NB4 (cell line): ENCODE data around the gene KCTD4.

Source experiments
- DNase-seq: peaks from one replicate; pipeline ENCODE4 v3.0.0; 2010; ENCODE audit warnings: low read depth
- H3K4me3 ChIP-seq: one replicate; pipeline ENCODE4 v1.5.1; 2011; ENCODE audit warnings: mild to moderate bottlenecking, low read depth, low read length, moderate library complexity
- CTCF ChIP-seq: IDR thresholded peaks from one replicate; pipeline ENCODE4 v1.5.1; 2012; ENCODE audit warnings: low read depth, low read length
- MAX ChIP-seq: IDR thresholded peaks from 2 replicates; pipeline ENCODE4 v1.6.1; 2011; ENCODE audit warnings: low read depth, low read length
- MYC ChIP-seq: IDR thresholded peaks from 2 replicates; pipeline ENCODE4 v1.6.1; 2011; ENCODE audit warnings: low read depth, low read length
- POLR2A ChIP-seq: IDR thresholded peaks from 2 replicates; pipeline ENCODE4 v1.6.1; 2011; ENCODE audit warnings: mild to moderate bottlenecking; ENCODE audit not compliant: insufficient read length; ENCODE audit errors: extremely low read depth

KCTD4 gene

GRCh38 chr13:45168555-45168930, 32.3 kb downstream of the KCTD4 start:
- TF ChIP-seq MYC (no peak), CTCF (no peak), POLR2A (no peak), MAX (no peak)
- H3K4me3 ChIP-seq: no peak overlapping the region
- DNase-seq: no peak

- no peak overlapping the region for H3K4me3 ChIP-seq
- peak; percentile 25 for DNase-seq
- no peak for TF ChIP-seq MAX
- TF ChIP-seq MYC: no peak
- no peak for TF ChIP-seq POLR2A
- TF ChIP-seq CTCF: no peak
Observed at GRCh38 chr13:45167611-45168554, 33.0 kb downstream of the KCTD4 start.

DNA sequence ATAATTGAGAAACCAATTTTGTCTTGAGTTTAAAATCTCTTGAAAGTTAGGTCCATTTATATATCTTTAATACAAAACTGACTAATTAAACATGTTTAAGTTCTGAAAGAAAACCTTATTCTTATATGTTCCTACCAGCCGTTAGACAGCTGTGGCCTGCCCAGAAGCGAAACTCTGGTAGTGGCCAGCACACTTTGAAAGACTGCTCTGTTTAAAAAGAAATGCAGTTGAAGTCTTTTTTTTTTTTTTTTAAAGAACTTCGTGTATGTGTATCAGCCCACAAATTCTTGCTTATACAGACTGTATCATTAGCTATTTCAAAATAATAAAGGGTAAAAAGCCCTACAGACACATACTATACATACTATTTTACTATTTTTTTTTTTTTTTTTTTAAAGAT, 34.0 kb downstream of the KCTD4 start:
- no peak overlapping the region for H3K4me3 ChIP-seq
- DNase-seq: no peak
- no peak for TF ChIP-seq CTCF
- no peak for TF ChIP-seq MAX
- no peak for TF ChIP-seq MYC
- no peak for TF ChIP-seq POLR2A

DNA sequence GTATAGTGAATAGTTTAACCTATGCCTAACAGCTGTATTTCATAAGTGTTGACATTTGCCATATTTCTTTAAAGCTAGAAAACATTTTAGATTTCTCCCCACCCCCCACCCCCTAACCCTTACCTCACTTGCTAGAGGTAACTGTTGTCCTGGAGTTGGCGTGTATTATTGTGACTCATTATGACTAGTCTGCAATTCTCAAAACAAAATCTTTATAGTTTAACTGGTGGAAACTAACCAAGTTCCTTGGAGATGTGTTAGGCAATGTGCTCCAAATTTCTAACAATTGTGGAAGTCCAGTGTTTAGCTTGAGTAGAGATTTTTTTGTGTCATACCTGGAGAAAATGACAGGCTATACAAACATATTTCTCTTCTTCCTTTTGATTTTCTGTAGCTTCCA, 38.0 kb downstream of the KCTD4 start:
- H3K4me3 ChIP-seq: no peak overlapping the region
- no peak for DNase-seq
- TF ChIP-seq POLR2A (no peak), CTCF (no peak)

DNA sequence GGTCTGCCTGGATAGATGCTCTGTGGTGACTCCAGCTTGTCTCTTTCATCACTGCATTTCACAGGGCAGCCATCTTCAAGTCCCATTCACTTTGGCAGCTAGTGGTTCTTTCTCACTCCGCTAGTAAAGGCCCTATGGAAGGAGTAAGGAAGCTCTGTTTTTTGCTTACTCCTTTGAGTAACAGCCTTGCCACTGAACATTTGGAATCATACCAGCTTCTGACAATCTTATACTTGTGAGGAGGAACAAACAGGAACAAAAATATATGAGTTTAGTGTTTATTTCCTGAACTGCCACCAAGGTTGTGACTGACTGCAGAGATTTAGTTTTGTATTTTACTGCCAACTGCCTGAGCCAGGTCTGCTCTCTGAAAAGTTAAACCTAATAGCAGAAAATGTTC, 38.7 kb downstream of the KCTD4 start:
- DNase-seq: no peak
- TF ChIP-seq MAX (no peak), CTCF (no peak), MYC (no peak), POLR2A (no peak)
- H3K4me3 ChIP-seq: no peak overlapping the region
